Activated CD8-positive, alpha-beta memory T cell treated with anti-CD3 and anti-CD28 coated beads for 48 hours (primary cell): Measurements from ENCODE around the gene LRRC2.
"Not testable (repeated sequence)": the region's sequence is repeated elsewhere in the genome, so short reads cannot be mapped to it uniquely, and the experiment has no call there.

Experiments used
- DNase-seq, 3 experiments: peaks; one replicate each; pipeline ENCODE4 v3.0.0-alpha.2; 2020; ENCODE audit warnings: low read depth in 2 of 3, low spot score in 2 of 3

Gene LRRC2

DNA sequence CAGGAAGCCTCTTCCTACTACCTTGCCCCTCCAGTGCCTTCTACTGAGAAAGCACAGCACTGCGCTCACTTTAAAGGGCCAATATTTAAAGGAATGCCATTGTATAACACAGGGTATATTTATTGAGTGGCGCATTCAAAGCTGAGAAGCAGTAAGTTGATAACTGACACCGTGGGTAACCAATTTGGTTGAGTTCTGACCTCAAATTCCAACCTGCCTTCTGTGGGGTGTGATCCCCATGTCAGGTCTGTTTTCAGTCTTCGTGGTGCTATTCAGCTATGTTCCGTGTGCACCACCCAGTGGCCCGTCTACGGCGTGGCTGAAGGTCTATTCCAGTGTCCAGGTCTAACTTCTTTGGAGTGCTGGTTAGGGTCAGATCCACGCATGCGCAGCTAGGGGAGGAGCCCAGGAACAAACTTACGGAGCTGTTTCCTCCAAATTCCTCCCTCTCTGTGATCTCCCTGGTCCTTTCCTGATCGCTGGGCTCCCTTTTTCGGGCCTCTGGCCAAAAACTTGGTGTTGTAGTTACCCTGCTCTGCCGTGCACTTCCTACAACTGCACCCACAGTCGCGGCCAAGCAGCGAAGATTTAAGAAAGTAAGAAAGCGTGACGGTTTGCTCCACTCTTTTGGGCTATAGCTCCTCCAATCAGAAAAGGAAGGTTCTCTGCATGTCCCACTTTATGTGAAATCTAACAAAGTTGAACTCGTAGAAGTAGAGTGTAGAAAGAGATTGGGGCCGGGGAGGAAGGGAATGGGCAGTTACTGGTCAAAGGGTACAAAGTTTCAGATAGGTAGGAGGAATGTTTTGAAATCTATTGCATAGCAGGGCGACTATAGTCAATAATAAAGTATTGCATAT, 7.7 kb downstream of the LRRC2 start:
- peak; percentile 24 to 29 (median 27) for DNase-seq

DNA sequence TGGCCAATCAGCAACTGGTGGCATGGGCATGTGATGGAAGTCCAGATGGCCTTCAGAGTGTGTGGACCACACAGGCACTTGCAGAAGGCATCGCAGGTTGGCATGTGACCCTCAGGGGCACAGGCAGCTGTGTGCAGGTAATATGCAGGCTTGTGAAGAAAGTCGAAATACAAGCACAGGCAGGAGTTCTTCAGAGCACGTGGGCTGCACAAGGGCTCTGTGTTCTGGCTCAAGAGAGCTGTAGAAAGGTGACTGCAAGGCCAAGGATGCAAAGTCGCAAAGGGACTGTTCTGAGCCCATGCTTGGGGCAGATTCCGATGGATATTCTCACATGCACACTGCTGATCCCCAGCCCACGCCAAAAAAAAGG, 8.3 kb downstream of the LRRC2 start:
- DNase-seq = no peak

GRCh38 chr3:46553154-46553553, 12.9 kb downstream of the LRRC2 start:
- DNase-seq = no peak

GRCh38 chr3:46552538-46552937, 13.6 kb downstream of the LRRC2 start:
- no peak for DNase-seq

DNA sequence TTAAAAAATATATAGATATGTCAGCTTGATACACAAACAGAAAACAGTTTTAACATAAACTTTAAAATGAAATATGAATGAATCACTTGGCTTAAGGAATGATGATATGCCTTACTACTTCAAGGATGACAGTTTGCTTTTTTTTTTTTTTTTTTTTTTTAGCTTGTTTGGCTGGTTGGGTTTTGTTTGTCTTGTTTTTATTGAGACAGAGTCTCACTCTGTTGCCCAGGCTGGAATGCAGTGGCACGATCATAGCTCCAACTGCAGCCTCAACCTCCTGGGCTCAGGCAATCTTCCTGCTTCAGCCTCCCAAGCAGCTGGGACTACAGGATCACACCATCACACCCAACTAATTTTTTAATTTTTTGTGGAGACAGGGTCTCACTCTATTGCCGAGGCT, 14.5 kb downstream of the LRRC2 start:
- DNase-seq = no peak

DNA sequence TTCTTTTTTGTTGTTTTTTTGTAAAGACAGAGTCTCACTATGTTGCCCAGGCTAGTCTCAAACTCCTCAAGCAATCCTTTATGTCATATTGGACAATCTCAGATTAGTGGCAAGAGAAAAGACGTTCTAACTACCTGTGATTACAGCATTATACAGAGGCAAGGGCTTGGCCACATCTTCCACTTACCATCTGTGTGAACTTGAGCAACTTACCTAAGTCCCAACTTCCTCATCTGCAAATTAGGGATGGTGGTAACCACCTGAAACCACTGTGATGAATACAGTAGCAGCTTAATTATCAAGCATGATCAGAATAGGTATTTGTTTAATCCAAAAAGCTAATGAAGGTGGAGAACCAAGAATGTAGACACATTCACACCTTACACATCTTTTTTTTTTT, 16.1 kb downstream of the LRRC2 start:
- DNase-seq = no peak

- no peak for DNase-seq
Measured at GRCh38 chr3:46549408-46549904, 16.6 kb downstream of the LRRC2 start.

- not testable (repeated sequence) for DNase-seq
Measured at GRCh38 chr3:46548611-46549010, 17.5 kb downstream of the LRRC2 start.

- DNase-seq = no peak
Measured at GRCh38 chr3:46546896-46547440, 19.1 kb downstream of the LRRC2 start.

DNA sequence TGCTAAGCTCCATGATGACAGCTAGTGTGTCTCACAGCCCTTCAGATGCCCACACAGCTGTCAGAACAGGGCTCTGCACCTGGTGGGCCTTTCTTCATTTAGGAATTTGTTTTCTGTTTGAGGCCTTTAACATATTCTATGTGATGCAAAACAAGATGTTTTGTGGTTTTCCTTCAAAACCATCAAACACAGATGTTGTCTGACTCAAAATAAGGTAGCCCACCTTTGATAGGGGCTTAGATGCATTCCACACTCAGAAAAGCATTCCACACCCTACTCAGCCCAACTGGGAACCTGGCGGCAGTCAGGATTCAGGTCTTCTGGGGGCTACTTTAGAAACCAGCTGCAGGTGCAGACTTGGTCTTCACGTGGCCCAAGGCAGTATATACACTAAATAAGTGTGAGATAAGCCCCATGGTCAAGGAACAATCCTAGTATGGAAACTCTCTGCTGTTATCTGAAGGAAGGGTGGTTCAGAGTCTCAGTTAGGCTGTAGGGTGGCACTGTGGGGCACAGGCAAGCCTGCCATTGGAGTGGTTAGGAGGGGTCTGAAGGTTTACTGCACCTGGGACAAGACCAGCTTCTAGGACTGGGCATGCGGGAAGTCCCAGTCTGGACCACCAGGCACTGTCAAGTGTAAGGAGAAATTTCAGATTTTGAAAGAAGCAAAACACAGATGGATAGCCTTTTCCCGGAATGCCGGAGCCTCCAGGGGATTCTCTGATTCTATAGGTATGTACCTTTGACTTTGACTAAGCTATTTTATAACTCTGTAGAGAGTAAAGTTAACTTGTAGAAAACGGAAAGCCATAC, 20.1 kb downstream of the LRRC2 start:
- DNase-seq = no peak

DNA sequence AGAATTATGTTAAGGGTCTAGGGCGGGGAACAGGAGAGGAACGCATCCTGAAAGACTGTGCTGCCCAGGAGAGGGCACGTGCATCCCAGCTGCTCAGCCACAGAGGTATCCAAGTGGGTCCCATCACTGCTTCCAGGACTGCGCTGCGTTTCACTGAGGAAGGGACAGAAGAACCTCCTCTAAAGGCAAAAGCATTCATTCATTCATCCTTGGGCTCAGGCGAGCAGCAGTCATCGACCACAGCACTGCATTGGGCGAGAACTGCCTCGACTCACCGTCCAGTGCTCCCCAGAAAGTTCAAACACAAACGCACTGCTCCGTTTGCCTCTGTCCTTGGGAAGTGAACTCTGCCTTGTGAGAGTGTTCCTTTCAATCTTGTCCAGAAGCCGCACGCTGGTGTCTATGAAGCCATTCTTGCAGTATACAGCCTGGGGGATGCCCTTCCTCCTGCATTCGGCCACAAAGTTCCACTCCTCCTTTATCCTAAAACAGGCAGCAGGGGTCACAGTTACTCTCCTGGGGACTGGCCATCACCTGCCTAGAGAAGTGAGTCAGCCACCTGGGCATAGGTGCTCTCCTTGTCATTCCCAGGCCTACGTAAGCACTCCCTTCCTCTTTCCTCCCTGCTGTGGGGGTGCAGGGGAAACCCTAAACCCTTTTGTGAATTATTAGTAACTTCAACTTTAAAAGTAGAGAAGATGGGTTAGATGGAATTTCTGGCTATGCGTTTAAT, 21.2 kb downstream of the LRRC2 start:
- DNase-seq = no peak

GRCh38 chr3:46542801-46543201, 23.3 kb downstream of the LRRC2 start:
- DNase-seq = no peak

GRCh38 chr3:46542344-46542743, 23.8 kb downstream of the LRRC2 start:
- DNase-seq = no peak

GRCh38 chr3:46541835-46542234, 24.3 kb downstream of the LRRC2 start:
- no peak for DNase-seq

DNA sequence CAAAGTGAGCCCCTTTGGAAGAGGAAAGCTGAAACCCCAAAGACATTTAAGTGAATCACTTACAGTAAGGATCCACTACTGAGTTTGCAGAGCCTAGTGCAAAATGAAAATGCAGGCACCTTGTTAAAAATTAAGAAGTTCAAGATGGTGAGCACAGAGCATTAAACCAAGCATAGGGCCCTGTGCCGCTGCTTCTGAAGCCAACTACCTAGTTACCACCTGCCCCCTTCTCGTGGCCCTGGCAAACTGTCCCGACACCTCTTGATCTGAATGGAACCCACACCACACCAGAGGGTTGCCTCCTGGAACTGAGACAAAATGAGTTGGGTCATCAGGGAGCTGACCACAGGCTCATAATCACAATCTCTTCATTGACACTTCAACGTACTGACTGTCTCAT, 25.6 kb downstream of the LRRC2 start:
- DNase-seq = no peak

DNA sequence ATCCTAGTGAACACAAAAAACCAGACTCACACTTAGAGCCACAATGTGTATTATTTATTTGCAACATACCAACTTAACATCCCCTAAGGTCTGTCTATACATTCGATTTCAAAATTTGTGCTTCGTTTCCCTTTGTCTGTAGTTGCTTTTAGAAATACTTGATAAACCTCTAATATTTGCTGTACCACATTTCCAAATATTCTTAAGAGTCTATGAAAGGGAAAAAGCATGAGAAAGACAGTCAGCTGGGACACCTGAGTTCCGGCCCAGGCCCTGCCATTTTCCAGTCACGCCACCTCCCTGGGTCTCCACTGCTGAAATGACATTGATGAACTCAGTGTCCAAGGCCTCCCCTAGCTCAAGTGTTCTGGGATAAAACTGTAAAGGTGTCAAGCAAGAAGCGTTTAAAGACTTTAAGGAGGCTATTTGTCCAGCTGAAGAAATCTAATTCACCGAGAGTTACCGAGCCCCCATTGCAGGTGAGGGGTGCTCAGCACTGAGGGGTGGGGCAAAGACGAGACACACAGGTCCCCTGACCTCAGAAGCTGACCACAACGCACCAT, 26.6 kb downstream of the LRRC2 start:
- no peak for DNase-seq

DNA sequence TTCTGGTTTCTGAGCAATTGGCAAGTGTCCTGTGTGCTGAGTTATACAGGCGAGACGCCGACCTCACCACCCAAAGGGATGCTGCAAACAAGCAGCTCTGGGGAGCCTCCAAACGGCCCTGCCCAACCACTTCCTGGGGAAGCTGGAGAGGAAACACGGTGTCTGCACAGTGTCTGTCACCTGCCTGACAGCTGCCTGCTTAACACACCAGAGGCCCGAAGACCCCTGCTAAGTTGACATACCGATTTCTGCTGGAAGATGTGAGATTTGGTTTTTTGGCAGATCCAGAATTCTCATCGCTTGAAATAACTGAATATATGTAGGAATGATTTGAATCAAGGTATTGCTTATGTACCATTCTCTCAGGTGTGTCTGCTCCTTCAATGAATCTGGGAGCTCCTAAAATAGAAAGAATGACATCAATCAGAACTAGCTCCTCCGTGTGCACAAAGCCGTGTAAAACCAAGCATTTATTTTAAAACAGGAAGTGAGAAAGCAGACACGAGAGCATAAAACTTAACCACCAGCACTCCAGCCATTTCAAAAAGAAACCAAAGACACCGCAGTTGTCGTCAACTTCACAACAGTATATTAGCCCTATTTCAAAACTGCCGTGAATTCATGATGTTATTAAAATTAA, 27.2 kb downstream of the LRRC2 start:
- DNase-seq = peak in 2 of 3 experiments; percentile 42 to 52

DNA sequence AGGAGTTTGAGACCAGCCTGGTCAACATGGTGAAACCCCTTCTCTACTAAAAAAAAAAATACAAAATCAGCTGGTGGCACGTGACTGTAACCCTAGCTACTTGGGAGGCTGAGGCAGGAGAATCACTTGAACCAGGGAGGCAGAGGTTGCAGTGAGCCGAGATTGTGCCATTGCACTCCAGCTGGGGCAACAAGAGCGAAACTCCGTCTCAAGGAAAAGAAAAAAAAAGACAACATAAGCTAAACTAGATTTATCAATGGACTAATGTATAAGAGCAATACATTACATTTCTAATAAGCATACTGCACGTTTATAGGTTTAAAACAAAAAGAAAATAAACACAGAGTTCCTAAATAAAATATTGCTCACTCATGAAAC, 27.7 kb downstream of the LRRC2 start:
- DNase-seq = not testable (repeated sequence)

- no peak for DNase-seq
Measured at GRCh38 chr3:46537779-46538178, 28.3 kb downstream of the LRRC2 start.

- no peak for DNase-seq
Measured at GRCh38 chr3:46537316-46537715, 28.8 kb downstream of the LRRC2 start.
